GM21825 (cell line): ENCODE results near the gene OSTM1.

Experiments used
- ATAC-seq: cut with Tn5 transposase; IDR thresholded peaks from one replicate; pipeline ENCODE4 v1.9.1; 2021; ENCODE audit warnings: mild to moderate bottlenecking, moderate library complexity; ENCODE audit not compliant: unreplicated experiment

OSTM1 gene

GRCh38 chr6:108102965-108103364 lies 28.4 kb upstream of the OSTM1 start:
- no peak for ATAC-seq

DNA sequence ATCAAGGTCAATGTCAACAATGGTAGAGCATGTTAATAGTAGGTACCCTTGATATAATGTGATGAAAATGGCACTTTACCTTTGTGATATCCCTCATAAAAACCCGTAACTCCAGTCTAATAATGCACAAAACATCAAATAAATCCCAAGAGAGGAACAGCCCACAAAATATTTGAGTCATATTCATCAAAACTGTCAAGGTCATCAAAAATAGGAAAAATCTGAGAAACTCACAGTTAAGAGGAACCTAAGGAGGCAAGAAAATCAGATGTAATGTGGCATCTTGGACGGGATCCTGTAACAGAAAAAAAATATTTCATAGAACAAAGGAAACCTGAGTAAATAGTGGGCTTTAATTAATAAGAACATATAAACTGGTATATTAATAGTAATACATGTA lies 25.5 kb upstream of the OSTM1 start:
- ATAC-seq = no peak

DNA sequence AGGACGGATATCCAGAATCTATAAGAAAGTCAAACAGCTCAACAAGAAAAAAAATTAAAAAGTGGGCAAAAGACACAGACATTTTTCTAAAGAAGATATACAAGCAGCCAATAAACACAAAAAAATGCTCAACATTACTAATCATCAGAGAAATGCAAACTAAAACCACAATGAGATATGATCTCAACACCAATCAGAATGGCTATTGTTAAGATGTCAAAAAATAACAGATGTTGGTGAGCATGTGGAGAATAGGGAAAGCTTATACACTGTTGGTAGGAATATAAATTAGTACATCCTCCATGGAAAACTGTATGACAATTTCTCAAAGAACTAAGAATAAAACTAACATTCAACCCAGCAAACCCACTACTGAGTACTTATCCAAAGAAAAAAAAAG lies 23.3 kb upstream of the OSTM1 start:
- ATAC-seq = no peak

DNA sequence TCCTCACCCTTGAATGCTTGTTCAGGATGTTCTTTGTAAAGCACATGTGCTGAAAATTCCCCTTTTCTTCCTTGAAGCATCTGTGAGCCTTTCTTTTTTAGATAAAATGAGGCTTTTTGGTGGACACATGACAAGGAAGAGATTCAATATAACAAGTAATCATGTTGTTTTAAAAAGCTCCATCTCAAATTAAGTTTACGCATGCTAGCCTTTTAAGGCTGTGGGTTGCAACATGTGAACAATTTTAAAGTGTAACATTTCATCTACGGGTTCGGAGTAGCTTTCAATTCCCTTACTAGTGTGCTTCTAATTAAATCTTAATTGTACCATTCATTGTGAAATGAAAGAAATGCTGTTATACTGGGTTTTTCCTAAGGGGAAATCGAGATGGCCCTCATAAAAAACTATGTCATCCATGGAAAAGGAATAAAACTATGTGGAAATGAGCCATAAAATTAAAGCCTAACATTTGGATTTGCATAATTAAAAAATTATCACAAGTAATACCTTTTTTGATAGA lies 19.3 kb upstream of the OSTM1 start:
- no peak for ATAC-seq

GRCh38 chr6:108091288-108091687 lies 16.7 kb upstream of the OSTM1 start:
- no peak for ATAC-seq

DNA sequence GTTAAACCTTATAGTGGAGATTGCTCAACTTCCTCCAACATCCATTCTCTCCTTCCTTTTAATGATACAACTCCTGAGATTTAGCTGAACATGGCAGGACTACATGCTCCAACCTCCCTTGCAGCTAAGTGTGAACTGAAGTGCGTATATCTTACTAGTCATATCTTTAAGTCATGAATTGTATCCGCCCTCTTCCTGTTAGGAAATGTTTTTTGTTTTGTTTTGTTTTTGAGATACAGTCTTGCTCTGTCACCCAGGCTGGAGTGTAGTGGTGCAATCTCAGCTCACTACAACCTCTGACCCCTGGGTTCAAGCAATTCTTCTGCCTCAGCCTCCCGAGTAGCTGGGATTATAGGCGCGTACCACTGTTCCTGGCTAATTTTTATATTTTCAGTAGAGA lies 8.8 kb upstream of the OSTM1 start:
- ATAC-seq = no peak

DNA sequence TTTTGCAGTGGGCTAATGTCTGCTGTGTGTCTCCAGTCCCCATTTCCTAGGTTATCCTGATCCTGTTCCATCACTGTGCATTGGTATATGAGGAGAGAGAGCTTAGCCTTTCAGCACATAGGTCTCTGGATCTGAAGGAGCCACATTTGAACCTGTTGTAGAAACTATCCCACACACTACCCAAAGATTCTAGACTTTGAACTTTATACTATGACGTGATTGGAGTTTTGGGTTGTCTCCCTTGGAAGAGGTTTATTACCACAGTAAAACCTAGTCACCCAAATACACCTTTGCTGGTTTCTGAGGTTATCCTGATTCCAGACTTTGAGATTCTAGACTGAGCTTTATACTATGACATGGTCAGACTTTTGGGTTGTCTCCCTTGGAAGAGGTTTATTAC lies 8.0 kb upstream of the OSTM1 start:
- no peak for ATAC-seq

DNA sequence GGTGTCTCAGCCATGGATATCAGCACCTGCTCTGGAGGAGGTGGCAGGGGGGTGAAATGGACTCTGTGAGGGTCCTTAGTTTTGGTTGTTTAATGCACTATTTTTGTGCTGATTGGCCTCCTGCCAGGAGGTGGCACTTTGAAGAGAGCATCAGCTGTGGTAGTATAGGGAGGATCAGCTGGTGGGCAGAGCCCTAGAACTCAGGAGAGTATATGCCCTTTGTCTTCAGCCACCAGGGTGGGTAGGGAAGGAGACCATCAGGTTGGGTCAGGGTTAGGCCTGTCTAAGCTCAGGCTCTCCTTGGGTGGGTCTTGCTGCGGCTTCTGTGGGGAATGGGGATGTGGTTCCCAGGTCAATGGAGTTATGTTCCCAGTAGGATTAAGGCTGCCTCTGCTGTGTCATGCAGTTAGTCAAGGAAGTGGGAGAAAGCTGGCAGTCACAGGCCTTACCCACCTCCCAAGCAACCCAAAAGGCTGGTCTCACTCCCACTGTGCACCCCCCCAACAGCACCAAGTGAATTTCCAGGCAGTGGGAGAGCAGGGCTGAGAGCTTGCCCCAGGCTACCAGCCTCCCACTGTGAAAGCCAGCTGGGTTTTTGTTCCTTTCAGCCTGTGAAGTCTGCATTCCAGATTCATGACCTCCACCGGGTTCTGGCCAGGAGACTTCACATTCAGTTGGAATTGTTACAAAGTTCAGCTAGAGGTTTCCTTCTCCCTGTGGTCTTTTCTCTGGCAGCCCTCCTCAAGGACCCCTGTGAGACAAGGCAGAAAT lies 5.7 kb upstream of the OSTM1 start:
- no peak for ATAC-seq

DNA sequence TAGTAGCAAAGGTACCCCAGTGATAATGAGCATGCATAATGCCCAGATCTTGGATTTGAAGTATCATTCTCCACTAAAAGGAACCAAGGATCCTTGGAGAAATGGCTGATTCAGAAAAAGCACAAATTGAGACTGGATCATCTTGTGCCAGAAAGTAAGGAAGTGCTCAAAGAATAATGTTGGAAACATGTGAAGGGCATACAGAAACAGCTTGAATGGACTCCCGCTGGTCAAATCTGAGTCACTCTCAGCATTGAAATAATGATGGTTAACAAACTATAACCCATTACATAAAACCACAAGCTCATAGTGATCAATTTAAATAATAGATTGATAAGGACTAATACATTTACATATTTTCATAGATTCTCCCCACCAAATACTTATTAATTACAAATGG lies 3.6 kb upstream of the OSTM1 start:
- ATAC-seq = no peak

- peak; percentile 30 for ATAC-seq
Measured at GRCh38 chr6:108074057-108074358, 533 bp downstream of the OSTM1 start.

DNA sequence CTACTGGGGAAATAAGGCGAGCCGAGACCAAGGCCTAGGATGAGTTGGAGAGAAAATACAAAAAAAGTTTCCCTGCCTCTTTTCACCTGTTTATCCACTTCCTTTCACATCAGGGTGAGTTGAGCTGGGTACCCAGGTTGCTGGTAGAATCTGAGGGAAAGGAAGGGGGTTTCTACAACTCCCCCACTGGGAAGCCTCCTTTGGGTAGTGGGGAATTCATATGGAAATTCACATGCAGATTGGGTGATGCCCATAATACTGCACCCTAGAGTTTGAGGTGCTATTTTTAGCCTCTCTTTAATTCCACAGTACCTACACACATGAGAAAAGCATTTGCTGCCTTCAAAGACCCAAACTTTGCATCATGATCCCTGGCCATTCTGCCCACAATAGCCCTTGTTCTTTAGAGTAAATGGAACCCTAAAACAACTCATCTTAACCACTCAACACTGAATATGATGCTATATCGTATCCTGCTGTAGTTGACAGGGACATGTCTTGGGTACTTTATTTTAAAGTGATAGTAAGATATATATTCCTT lies 2.7 kb downstream of the OSTM1 start:
- ATAC-seq = no peak

DNA sequence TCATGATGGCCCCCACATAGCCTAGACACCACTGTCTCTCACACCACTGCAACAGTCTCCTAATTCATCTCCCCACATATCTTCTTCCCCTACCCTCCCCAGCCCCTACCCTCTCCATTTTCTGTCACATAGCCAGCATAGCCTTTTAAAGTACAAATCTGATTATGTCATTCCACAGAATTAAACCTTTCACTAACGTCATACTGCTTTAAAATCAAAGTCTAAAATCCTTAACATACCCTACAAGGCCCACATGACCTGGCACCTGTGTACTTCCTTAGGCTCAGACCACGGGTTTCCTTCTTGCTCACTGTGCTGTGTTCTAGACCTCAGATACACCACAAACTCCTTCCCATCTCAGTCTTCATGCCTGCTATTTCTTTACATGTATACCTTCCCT lies 5.9 kb downstream of the OSTM1 start:
- peak; percentile 87 for ATAC-seq

DNA sequence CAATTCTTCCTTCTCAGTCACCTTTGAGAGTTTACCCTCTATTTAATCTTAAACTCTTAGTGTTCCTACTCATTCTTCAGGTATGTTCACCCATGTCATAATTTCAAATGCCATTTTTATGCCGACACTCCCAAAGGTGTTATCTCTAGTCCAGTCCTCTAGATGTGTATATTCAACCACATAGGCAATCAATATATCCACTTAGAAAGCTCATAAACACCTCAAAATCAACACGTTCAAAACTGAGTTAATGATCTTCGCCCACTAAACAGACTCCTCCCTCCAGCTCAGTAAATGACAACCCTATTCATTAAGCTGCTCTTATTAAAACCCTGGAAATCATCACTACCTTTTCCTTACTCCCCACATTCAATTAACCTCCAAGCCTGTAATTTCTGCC lies 6.4 kb downstream of the OSTM1 start:
- ATAC-seq = no peak

DNA sequence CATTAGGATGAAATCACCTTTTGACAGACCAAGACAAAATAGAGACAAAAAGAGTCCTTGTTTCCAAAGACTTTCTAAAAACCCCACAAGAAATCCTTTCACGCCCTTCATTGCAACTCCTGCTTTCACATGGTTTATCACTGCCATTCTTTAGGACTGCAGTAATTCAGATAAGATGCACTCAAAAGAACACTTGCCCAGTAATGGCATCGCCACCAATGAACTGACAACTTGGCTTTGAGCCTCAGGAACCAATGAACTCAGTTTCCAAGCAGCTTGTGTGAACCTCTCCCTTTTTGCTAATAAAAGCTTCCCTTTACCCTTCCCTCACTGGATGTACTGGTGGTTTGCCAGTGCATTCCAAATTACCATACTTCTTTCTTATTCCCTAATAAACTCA lies 21.8 kb downstream of the OSTM1 start:
- no peak for ATAC-seq

- no peak for ATAC-seq
Measured at GRCh38 chr6:108051481-108051880, 23.1 kb downstream of the OSTM1 start.

- no peak for ATAC-seq
Measured at GRCh38 chr6:108039681-108040080, 34.9 kb downstream of the OSTM1 start.

GRCh38 chr6:108036884-108037283 lies 37.7 kb downstream of the OSTM1 start:
- ATAC-seq = no peak

- ATAC-seq = no peak
Measured at GRCh38 chr6:108031968-108032367, 42.6 kb downstream of the OSTM1 start.

DNA sequence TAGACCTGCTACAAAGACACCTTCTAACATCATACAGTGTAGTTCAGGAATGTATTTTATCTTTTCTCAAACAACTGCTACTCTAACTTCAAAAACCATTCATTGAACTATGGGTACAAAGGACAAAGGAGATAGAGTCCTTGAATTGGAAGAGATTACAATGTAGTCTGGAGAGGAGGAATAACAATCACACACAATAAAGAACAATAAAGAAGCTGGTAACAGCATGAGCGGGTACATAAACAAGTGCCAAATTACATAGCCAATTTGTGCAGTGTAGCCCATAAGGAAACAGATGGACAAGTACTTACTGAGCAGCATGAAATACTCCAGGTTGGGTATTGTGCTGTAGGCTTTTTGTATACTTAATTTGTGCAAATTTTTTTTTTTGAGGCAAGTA lies 44.3 kb downstream of the OSTM1 start:
- ATAC-seq = no peak

- no peak for ATAC-seq
Measured at GRCh38 chr6:108029226-108029921, 45.2 kb downstream of the OSTM1 start.

GRCh38 chr6:108027594-108027993 lies 46.9 kb downstream of the OSTM1 start:
- ATAC-seq = no peak

DNA sequence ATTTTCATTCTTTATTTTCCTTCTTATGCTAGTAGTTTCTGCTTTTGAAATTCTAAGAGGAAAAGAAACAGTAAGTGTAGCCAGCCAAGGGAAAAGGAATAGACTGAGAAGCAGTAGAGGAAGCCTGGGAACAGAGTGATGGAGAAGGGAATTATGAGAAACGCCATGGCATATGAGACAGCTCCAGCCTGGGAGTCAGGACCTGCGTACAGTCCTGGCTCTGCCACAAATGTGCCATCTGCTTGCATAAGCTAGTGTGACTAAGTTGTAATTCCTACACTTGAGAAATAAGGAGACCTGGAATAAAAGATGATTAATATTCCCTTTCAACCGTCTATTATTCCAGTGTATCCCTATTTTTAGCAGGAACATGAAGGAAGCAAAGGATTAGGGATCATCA lies 47.5 kb downstream of the OSTM1 start:
- no peak for ATAC-seq
